GM19193 (cell line): Measurements from ENCODE around the gene DAB2.

Experiments used
- POLR2A ChIP-seq: IDR thresholded peaks from 4 replicates; pipeline ENCODE4 v1.6.1; 2011; ENCODE audit not compliant: insufficient read depth, insufficient read length; ENCODE audit errors: extremely low read depth

DAB2 gene

DNA sequence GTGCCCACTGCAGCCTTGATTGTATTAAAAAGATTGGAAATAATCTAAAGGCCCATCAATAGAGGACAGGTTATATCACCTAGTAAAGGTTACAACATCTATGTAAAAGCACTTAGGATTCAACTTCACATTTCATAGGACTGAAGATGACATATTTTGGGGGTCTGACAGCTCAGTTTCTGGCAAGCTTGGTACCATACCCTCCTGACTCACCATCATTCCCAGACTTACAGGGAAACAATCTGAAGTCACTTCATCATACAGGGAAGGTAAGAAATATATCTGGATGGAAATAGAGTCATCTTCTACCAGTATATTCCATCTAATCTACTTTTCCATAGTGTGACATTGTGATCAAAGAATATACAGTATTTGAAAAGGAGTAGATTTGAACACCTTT is 28.8 kb upstream of the DAB2 start:
- TF ChIP-seq POLR2A, result no peak

DNA sequence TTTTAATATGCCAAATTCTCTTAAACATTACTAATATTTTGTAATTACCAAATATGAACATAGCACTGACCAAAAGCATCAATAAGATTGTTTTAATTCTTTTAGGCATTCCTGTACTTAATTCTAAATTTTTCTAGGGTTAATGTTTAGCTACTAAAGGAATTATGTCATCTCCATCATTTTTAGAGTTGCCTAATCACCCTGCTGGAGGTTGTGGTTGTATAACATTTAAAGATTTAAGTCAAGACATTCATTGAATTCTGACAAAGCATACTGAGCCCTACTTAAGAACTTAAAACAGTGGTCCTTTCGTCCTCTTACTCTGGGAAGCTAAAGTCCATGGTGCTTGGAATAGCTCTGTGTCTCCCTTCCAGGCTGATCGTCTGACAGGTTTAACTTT is 28.1 kb upstream of the DAB2 start:
- no peak for TF ChIP-seq POLR2A

- no peak for TF ChIP-seq POLR2A
These were observed 26.6 kb upstream of the DAB2 start for GRCh38 chr5:39451276-39451941.

- no peak for TF ChIP-seq POLR2A
These were observed 25.7 kb upstream of the DAB2 start for GRCh38 chr5:39450487-39450886.

- TF ChIP-seq POLR2A, result no peak
These were observed 24.8 kb upstream of the DAB2 start for GRCh38 chr5:39449591-39449990.

DNA sequence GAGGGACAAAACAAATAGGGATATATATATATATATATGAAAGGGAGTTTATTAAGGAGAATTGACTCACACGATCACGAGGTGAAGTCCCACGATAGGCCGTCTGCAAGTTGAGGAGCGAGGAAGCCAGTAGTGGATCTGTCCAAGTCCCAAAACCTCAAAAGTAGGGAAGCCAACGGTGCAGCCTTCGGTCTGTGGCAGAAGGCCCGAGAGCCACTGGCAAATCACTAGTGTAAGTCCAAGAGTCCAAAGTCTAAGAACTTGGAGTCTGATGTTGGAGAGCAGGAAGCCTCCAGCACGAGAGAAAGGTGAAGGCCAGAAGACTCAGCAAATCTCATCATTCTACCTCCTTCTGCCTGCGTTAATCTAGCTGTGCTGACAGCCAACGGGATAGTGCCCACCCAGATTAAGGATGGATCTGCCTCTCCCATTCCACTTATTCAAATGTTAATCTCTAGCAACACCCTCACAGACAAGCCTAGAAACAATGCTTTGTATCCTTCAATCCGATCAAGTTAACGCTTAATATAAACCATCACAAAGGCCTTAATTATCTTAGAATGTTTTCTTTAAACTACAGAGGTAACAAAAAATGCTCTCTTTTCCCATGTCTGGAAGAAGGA is 23.8 kb upstream of the DAB2 start:
- TF ChIP-seq POLR2A, result no peak

- TF ChIP-seq POLR2A, result no peak
These were observed 23.2 kb upstream of the DAB2 start for GRCh38 chr5:39447968-39448367.

GRCh38 chr5:39447059-39447458 is 22.3 kb upstream of the DAB2 start:
- no peak for TF ChIP-seq POLR2A

DNA sequence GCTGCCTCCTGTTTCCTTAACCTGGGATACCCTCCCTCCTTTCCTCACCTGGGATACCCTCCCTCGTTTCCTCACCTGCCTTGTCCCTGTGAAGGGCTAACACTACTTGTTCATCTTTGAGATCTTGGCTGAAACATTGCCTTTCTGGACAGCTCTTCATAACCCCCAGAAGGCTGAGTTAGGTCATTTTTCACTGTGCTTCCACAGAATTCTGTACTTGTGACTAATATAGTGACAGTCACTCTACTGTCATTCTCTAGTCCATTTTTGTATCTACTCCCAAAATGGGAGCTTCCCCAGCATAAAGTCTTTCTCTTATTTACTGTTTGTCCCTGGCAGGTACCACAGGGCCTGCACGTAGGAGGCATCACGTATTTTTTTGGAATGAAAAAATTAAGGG is 21.5 kb upstream of the DAB2 start:
- no peak for TF ChIP-seq POLR2A

- TF ChIP-seq POLR2A, result no peak
These were observed 19.1 kb upstream of the DAB2 start for GRCh38 chr5:39443911-39444310.

DNA sequence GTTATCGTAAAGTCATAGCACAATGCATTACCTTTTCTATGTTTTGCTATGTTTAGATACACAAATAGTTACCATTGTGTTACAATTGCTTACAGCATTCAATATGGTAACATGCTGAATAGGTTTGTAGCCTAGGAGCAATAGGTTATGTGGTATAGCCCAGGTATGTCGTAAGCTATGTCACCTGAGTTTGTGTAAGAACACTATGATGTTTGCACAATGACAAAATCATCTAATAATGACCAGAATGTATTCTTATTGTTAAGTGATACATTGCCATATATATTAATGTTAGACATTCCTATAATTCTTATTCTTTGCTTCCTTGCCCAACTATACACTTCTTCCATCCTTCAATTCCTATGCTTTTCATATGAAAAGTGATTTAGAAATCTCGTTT is 18.2 kb upstream of the DAB2 start:
- TF ChIP-seq POLR2A, result no peak

DNA sequence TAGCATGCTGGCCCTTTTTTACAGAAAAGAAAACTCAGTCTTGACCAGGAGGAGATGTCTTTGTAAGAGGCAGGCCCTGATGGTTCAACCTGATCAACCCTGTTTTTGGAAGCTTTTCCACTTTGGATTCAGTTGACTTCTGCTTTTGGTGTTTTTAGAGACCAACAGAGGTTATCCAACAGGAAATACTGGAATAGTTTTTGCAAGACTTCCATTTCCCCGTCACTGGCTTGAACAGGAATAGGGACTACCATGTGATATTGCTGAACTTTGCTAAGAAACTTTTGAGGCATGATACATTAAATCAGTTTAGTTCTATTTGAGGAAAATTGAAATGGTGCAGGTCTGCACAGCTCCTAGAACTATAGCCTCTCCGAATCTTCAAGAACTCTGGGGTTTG is 17.1 kb upstream of the DAB2 start:
- TF ChIP-seq POLR2A, result no peak

- no peak for TF ChIP-seq POLR2A
These were observed 16.3 kb upstream of the DAB2 start for GRCh38 chr5:39440958-39441624.

DNA sequence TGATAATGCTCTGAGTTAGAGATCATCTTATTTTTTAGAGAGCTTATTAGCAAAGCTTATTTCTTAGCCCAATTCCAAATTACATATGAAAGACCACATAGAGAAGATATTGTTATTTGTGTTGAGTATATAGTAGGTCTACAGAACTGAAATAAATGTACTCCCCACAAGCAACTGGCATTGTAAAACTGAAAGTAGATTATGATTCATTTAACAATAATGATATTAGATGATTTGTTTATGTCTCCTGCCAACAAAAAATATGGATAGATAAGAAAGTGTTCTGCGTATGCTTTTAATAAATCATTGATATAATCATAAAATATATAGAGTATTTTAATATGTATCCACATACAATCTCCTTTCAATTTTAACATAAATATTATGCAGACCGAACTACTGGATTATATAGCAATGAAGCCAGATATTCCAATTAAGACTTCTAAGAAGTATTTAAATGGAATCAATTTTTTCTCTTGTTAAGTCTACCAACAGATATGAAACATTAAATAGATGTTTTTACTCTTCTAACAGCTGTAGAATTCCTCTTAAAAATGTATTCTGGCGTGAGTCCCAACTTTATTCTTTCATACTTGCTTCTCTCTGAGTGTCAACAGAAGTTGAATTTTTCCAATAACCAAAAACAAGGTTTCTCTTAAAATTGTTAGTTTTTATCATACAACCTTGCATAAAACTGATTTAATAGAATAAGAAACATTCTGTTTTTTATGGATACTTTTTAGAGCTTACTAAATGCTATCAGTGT is 15.6 kb upstream of the DAB2 start:
- no peak for TF ChIP-seq POLR2A

DNA sequence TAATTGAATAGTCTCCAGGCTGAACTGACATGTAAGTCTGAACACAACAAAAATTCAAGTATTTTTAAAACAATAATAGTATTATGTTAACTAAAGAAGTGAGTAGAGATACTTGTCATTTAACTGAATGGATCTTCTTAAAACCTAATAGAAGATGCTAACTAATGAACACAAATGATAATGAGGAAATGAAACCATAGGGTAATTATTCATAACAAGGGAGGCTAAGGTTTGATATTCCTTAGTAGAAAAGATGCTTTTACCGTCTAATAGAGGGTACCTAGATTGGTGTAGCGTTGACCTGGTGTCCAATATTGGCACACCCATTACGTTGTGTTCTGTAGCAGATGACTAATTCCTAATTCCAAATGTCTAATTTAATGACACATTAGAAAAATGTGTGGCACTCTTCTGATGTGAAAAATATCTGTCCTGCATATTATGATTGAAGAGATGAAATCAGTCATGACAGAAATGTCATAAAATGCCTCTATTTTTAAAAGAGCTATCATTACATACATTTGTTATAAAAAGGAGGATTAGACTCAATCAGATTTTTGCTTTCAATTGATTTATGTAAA is 14.9 kb upstream of the DAB2 start:
- no peak for TF ChIP-seq POLR2A
